ENCODE data around the gene KRT2. TPM values are rescaled to one million over a fixed set of nuclear protein-coding genes. Genes with fewer than 3 reads are reported as not detected.

The KRT2 gene
- total and polyA plus RNA-seq, 9 of the 15 experiments (the other 6 are each of a cell fraction or from before 2014, with no cell fraction given) = 0.03 to 0.69 (median 0.07) TPM; not detected in 2

DNA sequence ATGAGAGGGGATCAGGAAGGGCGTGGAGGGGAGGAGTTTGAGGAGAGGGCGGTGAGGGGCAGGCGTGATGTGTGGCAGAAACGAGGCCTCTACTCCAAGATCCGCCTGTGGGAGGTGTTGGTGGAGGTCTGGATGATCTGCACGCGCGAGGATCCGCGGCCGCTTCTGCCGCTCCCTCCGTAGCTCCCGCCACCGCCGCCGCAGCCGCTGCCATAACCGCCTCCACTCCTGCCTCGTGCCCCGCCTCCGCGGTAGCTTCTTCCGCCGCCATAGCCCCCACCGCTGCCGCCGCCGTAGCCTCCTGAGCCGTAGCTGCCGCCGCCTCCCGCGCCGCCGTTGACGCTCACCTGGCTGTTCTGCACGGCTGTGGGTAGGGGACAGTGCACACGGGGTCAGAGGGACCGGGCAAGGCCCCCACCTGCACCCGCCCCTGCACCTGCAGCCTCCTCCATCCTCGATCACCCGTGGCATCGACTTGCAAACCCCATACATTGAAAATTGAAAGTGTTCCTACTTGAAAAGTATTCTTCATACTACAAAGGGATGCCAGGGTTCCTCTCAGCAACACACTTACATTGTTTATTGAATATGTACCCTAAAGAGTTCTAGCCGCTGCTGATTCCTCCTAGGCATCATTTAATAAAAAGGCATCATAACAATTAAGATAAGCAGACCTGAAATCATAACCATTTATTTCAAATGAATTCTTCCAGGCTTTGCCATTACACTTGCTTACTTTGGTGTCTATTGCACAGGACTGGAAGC is 39.2 kb upstream of the KRT2 start:
- no TSS peak for BruUV-seq (replicated peaks)
- ChIA-PET CTCF (ENCODE audit: low intra/inter-chr PET ratio) (no interaction called here), POLR2A (interaction anchor here (0.7 to 1.0 kb wide), 2 partner anchors 11 to 165 kb away, joined by 3 read pairs; partner anchors contain the start of gene KRT1)
- H3K27me3 ChIP-seq (ENCODE audit: control insufficient read depth in 2 of 2, insufficient read depth in 2 of 2, low read length in 2 of 2) = peaks cover 11 to 42% of the 10 kb centered on the region in 2 experiments; a peak in 4 of 5 replicates
- H3K4me1 ChIP-seq (replicated peaks in 1 of 2; ENCODE audit: control insufficient read depth in 2 of 2, insufficient read depth in 2 of 2, low read length in 2 of 2) = peaks cover 0 to 10% of the 10 kb centered on the region in 2 experiments; a peak in 1 of 5 replicates
- H2AFZ ChIP-seq (ENCODE audit: low read depth, low read length) = peak overlapping the region; percentile 61; the same call in 1 of the 2 replicates
- DNase-seq (ENCODE audit: extremely low read depth in 1 of 4, low spot score in 3 of 4) (peak in 2 of 4 experiments; percentile 19 to 22), FAIRE-seq (no peak), ATAC-seq (peak; percentile 41; the same call in 1 of the 3 replicates)
- in situ Hi-C loops (cut with MboI) = no loop called here
- H3K9me1 ChIP-seq (ENCODE audit: control insufficient read depth, insufficient read depth, low read length) = no peaks in the 10 kb centered on the region
- no peak overlapping the region for H3K9ac ChIP-seq (ENCODE audit: insufficient read depth in 1 of 2, low read depth in 2 of 2, low read length in 2 of 2)
- no peaks in the 10 kb centered on the region for H3K9me3 ChIP-seq (replicated peaks; ENCODE audit: control insufficient read depth, insufficient read depth, low read depth, low read length)
- intact Hi-C loops (cut with micrococcal nuclease) = loop anchor here (10.0 kb wide), 2 partner anchors 106 to 184 kb away; no protein-coding TSS in a partner anchor
- H3K27ac ChIP-seq (ENCODE audit: extremely low read depth, low read depth, low read length) = no peak overlapping the region
- no peak overlapping the region for H3K4me3 ChIP-seq
- no peak overlapping the region for H3K4me2 ChIP-seq (ENCODE audit: insufficient read depth, low read length)
- H3K36me3 ChIP-seq (ENCODE audit: control insufficient read depth, insufficient read depth, low read length) = no peaks in the 10 kb centered on the region
- H4K20me1 ChIP-seq (replicated peaks; ENCODE audit: control insufficient read depth, insufficient read depth, low read length) = peaks cover 4% of the 10 kb centered on the region; the same call in 1 of the 2 replicates
- WGBS (ENCODE audit: insufficient coverage, low coverage, missing lambda C conversion rate) = 43% methylated on average over 36 of the region's 45 CpGs
- no peaks in the 10 kb centered on the region for H3K79me2 ChIP-seq (ENCODE audit: control insufficient read depth, insufficient read depth, low read length)
- TF ChIP-seq MAZ (CRISPR knock-in tag; conservative IDR thresholded peaks at IDR 0.05 in 1 of 2, IDR thresholded peaks at IDR 0.05 in 1 of 2) = 0 out of 4 replicates have a peak, but pooled peaks of 1 of the 2 experiments have one; percentile 23
- peak; percentile 34; the same call in 1 of the 2 replicates for TF ChIP-seq L3MBTL2 (IDR thresholded peaks at IDR 0.05)
- TF ChIP-seq, protein P1, sequence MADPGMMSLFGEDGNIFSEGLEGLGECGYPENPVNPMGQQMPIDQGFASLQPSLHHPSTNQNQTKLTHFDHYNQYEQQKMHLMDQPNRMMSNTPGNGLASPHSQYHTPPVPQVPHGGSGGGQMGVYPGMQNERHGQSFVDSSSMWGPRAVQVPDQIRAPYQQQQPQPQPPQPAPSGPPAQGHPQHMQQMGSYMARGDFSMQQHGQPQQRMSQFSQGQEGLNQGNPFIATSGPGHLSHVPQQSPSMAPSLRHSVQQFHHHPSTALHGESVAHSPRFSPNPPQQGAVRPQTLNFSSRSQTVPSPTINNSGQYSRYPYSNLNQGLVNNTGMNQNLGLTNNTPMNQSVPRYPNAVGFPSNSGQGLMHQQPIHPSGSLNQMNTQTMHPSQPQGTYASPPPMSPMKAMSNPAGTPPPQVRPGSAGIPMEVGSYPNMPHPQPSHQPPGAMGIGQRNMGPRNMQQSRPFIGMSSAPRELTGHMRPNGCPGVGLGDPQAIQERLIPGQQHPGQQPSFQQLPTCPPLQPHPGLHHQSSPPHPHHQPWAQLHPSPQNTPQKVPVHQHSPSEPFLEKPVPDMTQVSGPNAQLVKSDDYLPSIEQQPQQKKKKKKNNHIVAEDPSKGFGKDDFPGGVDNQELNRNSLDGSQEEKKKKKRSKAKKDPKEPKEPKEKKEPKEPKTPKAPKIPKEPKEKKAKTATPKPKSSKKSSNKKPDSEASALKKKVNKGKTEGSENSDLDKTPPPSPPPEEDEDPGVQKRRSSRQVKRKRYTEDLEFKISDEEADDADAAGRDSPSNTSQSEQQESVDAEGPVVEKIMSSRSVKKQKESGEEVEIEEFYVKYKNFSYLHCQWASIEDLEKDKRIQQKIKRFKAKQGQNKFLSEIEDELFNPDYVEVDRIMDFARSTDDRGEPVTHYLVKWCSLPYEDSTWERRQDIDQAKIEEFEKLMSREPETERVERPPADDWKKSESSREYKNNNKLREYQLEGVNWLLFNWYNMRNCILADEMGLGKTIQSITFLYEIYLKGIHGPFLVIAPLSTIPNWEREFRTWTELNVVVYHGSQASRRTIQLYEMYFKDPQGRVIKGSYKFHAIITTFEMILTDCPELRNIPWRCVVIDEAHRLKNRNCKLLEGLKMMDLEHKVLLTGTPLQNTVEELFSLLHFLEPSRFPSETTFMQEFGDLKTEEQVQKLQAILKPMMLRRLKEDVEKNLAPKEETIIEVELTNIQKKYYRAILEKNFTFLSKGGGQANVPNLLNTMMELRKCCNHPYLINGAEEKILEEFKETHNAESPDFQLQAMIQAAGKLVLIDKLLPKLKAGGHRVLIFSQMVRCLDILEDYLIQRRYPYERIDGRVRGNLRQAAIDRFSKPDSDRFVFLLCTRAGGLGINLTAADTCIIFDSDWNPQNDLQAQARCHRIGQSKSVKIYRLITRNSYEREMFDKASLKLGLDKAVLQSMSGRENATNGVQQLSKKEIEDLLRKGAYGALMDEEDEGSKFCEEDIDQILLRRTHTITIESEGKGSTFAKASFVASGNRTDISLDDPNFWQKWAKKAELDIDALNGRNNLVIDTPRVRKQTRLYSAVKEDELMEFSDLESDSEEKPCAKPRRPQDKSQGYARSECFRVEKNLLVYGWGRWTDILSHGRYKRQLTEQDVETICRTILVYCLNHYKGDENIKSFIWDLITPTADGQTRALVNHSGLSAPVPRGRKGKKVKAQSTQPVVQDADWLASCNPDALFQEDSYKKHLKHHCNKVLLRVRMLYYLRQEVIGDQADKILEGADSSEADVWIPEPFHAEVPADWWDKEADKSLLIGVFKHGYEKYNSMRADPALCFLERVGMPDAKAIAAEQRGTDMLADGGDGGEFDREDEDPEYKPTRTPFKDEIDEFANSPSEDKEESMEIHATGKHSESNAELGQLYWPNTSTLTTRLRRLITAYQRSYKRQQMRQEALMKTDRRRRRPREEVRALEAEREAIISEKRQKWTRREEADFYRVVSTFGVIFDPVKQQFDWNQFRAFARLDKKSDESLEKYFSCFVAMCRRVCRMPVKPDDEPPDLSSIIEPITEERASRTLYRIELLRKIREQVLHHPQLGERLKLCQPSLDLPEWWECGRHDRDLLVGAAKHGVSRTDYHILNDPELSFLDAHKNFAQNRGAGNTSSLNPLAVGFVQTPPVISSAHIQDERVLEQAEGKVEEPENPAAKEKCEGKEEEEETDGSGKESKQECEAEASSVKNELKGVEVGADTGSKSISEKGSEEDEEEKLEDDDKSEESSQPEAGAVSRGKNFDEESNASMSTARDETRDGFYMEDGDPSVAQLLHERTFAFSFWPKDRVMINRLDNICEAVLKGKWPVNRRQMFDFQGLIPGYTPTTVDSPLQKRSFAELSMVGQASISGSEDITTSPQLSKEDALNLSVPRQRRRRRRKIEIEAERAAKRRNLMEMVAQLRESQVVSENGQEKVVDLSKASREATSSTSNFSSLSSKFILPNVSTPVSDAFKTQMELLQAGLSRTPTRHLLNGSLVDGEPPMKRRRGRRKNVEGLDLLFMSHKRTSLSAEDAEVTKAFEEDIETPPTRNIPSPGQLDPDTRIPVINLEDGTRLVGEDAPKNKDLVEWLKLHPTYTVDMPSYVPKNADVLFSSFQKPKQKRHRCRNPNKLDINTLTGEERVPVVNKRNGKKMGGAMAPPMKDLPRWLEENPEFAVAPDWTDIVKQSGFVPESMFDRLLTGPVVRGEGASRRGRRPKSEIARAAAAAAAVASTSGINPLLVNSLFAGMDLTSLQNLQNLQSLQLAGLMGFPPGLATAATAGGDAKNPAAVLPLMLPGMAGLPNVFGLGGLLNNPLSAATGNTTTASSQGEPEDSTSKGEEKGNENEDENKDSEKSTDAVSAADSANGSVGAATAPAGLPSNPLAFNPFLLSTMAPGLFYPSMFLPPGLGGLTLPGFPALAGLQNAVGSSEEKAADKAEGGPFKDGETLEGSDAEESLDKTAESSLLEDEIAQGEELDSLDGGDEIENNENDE (IDR thresholded peaks at IDR 0.05; ENCODE audit: low read depth, low read length) = no peak
- TF ChIP-seq MCM3 (IDR thresholded peaks at IDR 0.05) = no peak
- no peak for TF ChIP-seq SIN3A (IDR thresholded peaks at IDR 0.05; ENCODE audit: borderline replicate concordance in 2 of 2, control insufficient read depth in 1 of 2, low read depth in 2 of 2, low read length in 2 of 2)
- TF ChIP-seq, protein P2, sequence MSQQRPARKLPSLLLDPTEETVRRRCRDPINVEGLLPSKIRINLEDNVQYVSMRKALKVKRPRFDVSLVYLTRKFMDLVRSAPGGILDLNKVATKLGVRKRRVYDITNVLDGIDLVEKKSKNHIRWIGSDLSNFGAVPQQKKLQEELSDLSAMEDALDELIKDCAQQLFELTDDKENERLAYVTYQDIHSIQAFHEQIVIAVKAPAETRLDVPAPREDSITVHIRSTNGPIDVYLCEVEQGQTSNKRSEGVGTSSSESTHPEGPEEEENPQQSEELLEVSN (IDR thresholded peaks at IDR 0.05; ENCODE audit: borderline replicate concordance in 1 of 2, extremely low read depth in 1 of 2, insufficient read depth in 1 of 2, insufficient read length in 1 of 2, low read depth in 1 of 2, low read length in 1 of 2, poor library complexity in 1 of 2, severe bottlenecking in 1 of 2) = peak in 1 of 2 experiments; percentile 39

Measured in K562 (cell line).